Karpas-422 (cell line): Measurements from ENCODE around the gene OR14K1. TPM values are rescaled to one million over a fixed set of nuclear protein-coding genes. Genes with fewer than 3 reads are reported as not detected.
"Not testable (repeated sequence)": the region's sequence is repeated elsewhere in the genome, so short reads cannot be mapped to it uniquely, and the experiment has no call there.

ENCODE experiments used
- DNase-seq: peaks from one replicate; pipeline ENCODE4 v3.0.0-alpha.2; 2015
- H2AFZ ChIP-seq: fragments of 200-600 bp; sonication (generic); 2 replicates; pipeline ENCODE4 v1.6.1; 2014; ENCODE audit warnings: antibody characterized with exemption, low read length, mixed read lengths
- H3K27ac ChIP-seq: fragments of 200-600 bp; sonication (generic); 2 replicates; pipeline ENCODE4 v1.5.1; 2014; ENCODE audit warnings: mild to moderate bottlenecking, low read length, moderate library complexity
- H3K27me3 ChIP-seq: fragments of 200-600 bp; sonication (generic); 2 replicates; pipeline ENCODE4 v1.6.1; 2014; ENCODE audit warnings: low read length, mixed read lengths
- H3K36me3 ChIP-seq: fragments of 200-600 bp; sonication (generic); 2 replicates; pipeline ENCODE4 v1.6.1; 2014; ENCODE audit warnings: low read length, mixed read lengths; ENCODE audit not compliant: insufficient read depth
- H3K4me1 ChIP-seq: fragments of 200-600 bp; sonication (generic); 2 replicates; pipeline ENCODE4 v1.6.1; 2014; ENCODE audit warnings: mild to moderate bottlenecking, low read length, mixed read lengths
- H3K4me2 ChIP-seq: fragments of 200-600 bp; sonication (generic); 2 replicates; pipeline ENCODE4 v1.6.1; 2014; ENCODE audit warnings: low read length, low read depth, mild to moderate bottlenecking; ENCODE audit not compliant: poor library complexity, severe bottlenecking
- H3K4me3 ChIP-seq: fragments of 200-600 bp; sonication (generic); 2 replicates; pipeline ENCODE4 v1.5.1; 2014; ENCODE audit warnings: mild to moderate bottlenecking, antibody characterized with exemption, low read length, mixed read lengths
- H3K79me2 ChIP-seq: fragments of 200-600 bp; sonication (generic); 2 replicates; pipeline ENCODE4 v1.6.1; 2014; ENCODE audit warnings: mild to moderate bottlenecking, low read length, mixed read lengths
- H3K9ac ChIP-seq: fragments of 200-600 bp; sonication (generic); 2 replicates; pipeline ENCODE4 v1.6.0; 2014; ENCODE audit warnings: low read length
- H3K9me2 ChIP-seq: fragments of 200-600 bp; sonication (generic), shearing (Covaris generic); replicated peaks from 2 replicates; pipeline ENCODE4 v1.6.0; 2014; ENCODE audit warnings: mild to moderate bottlenecking, low read length, moderate library complexity; ENCODE audit not compliant: insufficient read depth
- H3K9me3 ChIP-seq: fragments of 300-700, 200-600 bp; sonication (generic); 2 replicates; pipeline ENCODE4 v1.6.1; 2014; ENCODE audit warnings: low read length, mixed read lengths
- H4K20me1 ChIP-seq: fragments of 200-600 bp; sonication (generic); 2 replicates; pipeline ENCODE4 v1.6.1; 2014; ENCODE audit warnings: mild to moderate bottlenecking, antibody characterized with exemption, low read length, low read depth; ENCODE audit not compliant: insufficient read depth
- total RNA-seq: library from RNA; depleted of rRNA; stranded (reverse); fragments of >200 nt; shearing (Covaris generic); gene quantifications from 2 replicates; pipeline ENCODE4 v1.2.3, GENCODE V29; 2014; ENCODE audit warnings: low replicate concordance

OR14K1 gene
- total RNA-seq, 1 experiment from 2014 or later: not detected

DNA sequence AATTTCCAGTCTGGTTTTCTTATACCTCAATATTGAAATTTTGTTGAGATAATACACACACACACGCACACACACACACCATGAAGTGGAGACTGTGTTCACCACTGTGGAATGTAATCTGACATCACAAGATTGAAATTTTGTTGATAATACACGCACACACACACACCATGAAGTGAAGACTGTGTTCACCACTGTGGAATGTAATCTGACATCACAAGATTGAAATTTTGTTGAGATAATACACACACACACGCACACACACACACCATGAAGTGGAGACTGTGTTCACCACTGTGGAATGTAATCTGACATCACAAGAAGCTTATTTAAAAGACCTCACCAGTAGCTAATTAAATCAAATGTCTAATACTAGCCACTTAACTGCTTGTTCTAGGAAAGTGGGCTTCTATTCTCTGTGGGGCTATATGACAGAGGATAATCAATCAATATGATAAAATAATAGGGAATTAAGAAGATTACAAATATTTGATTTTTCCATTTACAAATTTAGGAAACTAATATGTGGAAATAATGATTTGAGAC is 3.9 kb downstream of the OR14K1 start:
- H3K36me3 ChIP-seq, H2AFZ ChIP-seq, H4K20me1 ChIP-seq, H3K9me3 ChIP-seq, DNase-seq, H3K4me3 ChIP-seq, H3K27me3 ChIP-seq, H3K9ac ChIP-seq, H3K79me2 ChIP-seq, H3K4me2 ChIP-seq, H3K4me1 ChIP-seq, H3K27ac ChIP-seq, H3K9me2 ChIP-seq: not testable (repeated sequence)

DNA sequence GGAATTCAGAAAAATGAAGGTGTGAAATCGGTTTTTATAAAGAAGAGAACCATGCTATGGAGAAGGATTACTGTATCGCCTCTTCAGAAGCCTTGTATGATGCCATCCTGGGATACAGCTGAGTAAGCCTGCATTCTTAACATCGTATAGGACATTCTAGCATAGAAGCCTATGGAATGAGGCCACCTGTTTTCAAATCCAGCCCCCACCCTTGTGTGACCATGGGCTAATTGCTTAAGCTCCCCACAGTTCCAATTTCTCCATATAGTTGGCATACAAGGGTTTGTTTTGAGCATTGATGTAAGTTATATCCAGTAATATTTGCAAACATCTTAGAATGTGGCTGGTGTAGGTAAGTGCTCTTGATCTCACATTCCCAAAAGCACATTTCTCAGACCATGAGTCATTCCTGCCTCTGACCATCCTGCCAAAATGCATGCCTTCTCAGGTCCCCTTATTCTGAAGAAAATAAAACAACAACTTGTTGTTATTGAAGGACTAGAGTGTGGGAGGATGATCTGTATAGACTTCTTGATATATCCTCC is 8.0 kb downstream of the OR14K1 start:
- Histone ChIP-seq H3K9me3 (peaks cover 4% of the 10 kb centered on the region), H3K79me2 (no peaks in the 10 kb centered on the region), H3K4me1 (no peaks in the 10 kb centered on the region), H3K4me2 (no peak overlapping the region), H3K36me3 (no peaks in the 10 kb centered on the region; the same call in 1 of the 2 replicates), H3K27ac (no peak overlapping the region), H3K9me2 (no peaks in the 10 kb centered on the region), H3K27me3 (no peaks in the 10 kb centered on the region), H2AFZ (no peak overlapping the region), H4K20me1 (no peaks in the 10 kb centered on the region), H3K9ac (no peak overlapping the region), H3K4me3 (no peak overlapping the region)
- DNase-seq: no peak

DNA sequence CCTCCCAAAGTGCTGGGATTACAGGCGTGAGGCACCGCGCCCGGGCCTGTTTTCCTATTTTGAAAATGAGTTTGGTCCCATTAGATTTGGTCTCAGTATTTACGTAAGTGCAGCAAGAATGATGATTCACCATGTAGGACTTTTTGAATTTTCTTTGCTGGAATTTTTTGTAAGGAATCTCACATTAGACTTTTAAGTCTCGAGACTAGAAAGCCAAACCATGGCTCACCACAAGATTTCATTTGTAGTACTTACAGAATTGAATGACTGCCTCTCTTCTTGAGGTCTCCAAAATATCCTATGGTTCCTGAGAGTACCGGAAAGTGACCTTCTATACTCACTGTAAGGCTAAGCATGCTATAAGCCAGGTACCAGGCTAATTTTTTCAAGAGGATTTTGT is 9.2 kb downstream of the OR14K1 start:
- Histone ChIP-seq H3K9ac (no peak overlapping the region), H3K4me1 (no peaks in the 10 kb centered on the region), H3K79me2 (no peaks in the 10 kb centered on the region), H2AFZ (no peak overlapping the region), H3K9me2 (no peaks in the 10 kb centered on the region), H4K20me1 (no peaks in the 10 kb centered on the region), H3K9me3 (peaks cover 4% of the 10 kb centered on the region), H3K27me3 (no peaks in the 10 kb centered on the region), H3K36me3 (no peaks in the 10 kb centered on the region; the same call in 1 of the 2 replicates), H3K4me2 (no peak overlapping the region), H3K4me3 (no peak overlapping the region), H3K27ac (no peak overlapping the region)
- no peak for DNase-seq

DNA sequence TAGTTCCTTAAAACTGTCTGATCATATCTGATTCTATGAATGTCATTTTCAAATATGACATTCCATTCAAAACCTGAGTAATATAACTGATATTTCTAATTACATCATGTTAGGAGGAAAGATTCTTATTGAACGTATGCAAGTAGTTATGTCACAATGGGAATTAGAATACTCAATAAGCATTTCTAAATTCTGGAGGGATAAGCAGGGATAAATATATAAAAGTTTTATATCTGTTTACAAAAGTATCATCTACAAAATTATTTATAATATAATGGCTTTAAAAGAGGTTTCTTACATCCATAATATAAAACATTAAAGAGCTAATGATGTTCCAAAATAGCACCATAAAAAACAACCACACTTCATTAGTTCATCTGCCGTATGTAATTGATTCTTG is 9.6 kb downstream of the OR14K1 start, which contains the start of gene OR14A2:
OR14A2 (minus strand) TSS at position 101 of the 400 bp plus-strand sequence.
- Histone ChIP-seq H3K9me3 (peaks cover 4% of the 10 kb centered on the region), H3K36me3 (no peaks in the 10 kb centered on the region; the same call in 1 of the 2 replicates), H3K27me3 (no peaks in the 10 kb centered on the region), H2AFZ (no peak within 1 kb of the TSS), H4K20me1 (no peaks in the 10 kb centered on the region), H3K4me1 (no peaks in the 10 kb centered on the region), H3K27ac (no peak within 1 kb of the TSS), H3K4me2 (no peak within 1 kb of the TSS), H3K4me3 (no peak within 1 kb of the TSS), H3K9me2 (no peaks in the 10 kb centered on the region), H3K9ac (no peak within 1 kb of the TSS), H3K79me2 (no peaks in the 10 kb centered on the region)
- DNase-seq: no peak

DNA sequence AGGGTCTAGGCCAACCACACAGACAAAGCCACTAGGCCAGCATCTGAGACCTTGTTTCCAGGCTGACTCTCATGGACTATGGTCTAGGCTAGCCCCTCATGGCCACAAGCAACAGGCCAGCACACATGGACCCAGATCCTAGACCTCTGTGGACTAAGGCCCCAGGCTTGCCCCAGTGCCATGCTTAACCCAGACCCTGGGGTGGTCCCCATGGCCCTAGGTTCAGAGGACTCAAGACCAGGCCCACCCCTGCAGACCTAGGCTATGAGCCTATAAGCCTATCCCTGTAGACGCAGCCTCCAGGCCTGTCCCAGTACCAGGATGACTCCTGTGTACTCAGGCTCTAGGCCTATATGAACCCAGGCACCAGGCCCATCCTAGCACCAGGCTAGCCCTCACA is 11.5 kb downstream of the OR14K1 start:
- H3K27me3 ChIP-seq: no peaks in the 10 kb centered on the region
- H3K27ac ChIP-seq: no peak overlapping the region
- H3K9me3 ChIP-seq: peaks cover 4% of the 10 kb centered on the region
- H3K9ac ChIP-seq: no peak overlapping the region
- H3K36me3 ChIP-seq: no peaks in the 10 kb centered on the region; the same call in 1 of the 2 replicates
- H3K9me2 ChIP-seq: no peaks in the 10 kb centered on the region
- DNase-seq: no peak
- no peak overlapping the region for H3K4me3 ChIP-seq
- no peaks in the 10 kb centered on the region for H3K79me2 ChIP-seq
- H3K4me2 ChIP-seq: no peak overlapping the region
- H3K4me1 ChIP-seq: no peaks in the 10 kb centered on the region
- H4K20me1 ChIP-seq: no peaks in the 10 kb centered on the region
- H2AFZ ChIP-seq: no peak overlapping the region

GRCh38 chr1:247754311-247754710 is 15.9 kb downstream of the OR14K1 start:
- not testable (repeated sequence) for H3K27ac ChIP-seq, H3K36me3 ChIP-seq, H3K9me3 ChIP-seq, H3K27me3 ChIP-seq, DNase-seq, H3K9ac ChIP-seq, H3K9me2 ChIP-seq, H4K20me1 ChIP-seq, H3K4me3 ChIP-seq, H2AFZ ChIP-seq, H3K4me1 ChIP-seq, H3K4me2 ChIP-seq, H3K79me2 ChIP-seq

DNA sequence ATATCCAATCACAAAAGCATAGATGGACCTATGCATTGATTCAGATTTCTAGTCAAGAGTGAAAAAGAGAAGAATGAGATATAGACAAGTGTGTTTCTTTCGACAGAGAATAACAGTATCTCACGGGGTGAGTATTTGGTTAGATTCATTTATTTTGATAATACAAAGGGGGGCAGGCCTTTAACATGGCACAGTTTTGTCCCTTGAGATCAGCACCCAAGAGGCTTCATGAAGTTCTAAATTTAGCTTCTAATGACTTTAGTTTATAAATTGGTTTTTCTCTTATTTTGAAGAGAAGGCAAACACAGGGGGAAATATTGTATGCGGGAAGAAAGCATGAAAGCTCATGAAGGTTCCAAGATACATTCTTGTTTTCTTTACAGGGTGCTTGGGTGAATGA is 22.0 kb downstream of the OR14K1 start, which contains the start of gene OR1C1:
OR1C1 (minus strand) TSS at position 101 of the 400 bp plus-strand sequence. CDS start 2,150 bp downstream, outside the sequence.
- no peak for DNase-seq
- H3K27ac ChIP-seq: no peak within 1 kb of the TSS

DNA sequence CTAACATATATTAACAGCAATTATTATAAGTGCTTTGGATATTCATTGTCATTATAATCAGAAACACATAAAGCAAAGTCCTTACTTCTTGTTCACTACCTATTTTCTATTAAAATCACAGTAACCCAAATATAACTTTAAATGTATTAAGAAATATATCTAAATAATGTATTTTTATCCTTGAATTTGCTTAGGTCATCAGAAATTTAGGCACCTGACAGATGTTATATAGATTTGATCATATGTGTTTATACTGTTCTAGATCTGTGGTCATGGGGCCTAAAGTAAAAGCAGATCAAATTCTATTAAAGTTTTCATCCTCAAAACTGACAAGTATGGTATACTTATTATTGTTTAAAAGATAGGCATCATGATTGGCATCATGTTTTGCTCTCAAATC is 31.2 kb downstream of the OR14K1 start:
- no peaks in the 10 kb centered on the region for H3K4me1 ChIP-seq
- H4K20me1 ChIP-seq: no peaks in the 10 kb centered on the region
- H3K27me3 ChIP-seq: no peaks in the 10 kb centered on the region
- H2AFZ ChIP-seq: no peak overlapping the region
- H3K27ac ChIP-seq: no peak overlapping the region
- H3K4me2 ChIP-seq: no peak overlapping the region
- no peak overlapping the region for H3K9ac ChIP-seq
- no peaks in the 10 kb centered on the region for H3K9me3 ChIP-seq
- H3K9me2 ChIP-seq: no peaks in the 10 kb centered on the region
- no peak overlapping the region for H3K4me3 ChIP-seq
- no peak for DNase-seq
- H3K36me3 ChIP-seq: no peaks in the 10 kb centered on the region
- no peaks in the 10 kb centered on the region for H3K79me2 ChIP-seq

More for the DNA sequence above, 22.0 kb downstream of the OR14K1 start, which contains the start of gene OR1C1:
- no peaks in the 10 kb centered on the region for H3K9me3 ChIP-seq
- H3K9ac ChIP-seq: no peak within 1 kb of the TSS
- H3K36me3 ChIP-seq: no peaks in the 10 kb centered on the region
- no peaks in the 10 kb centered on the region for H3K79me2 ChIP-seq
- no peaks in the 10 kb centered on the region for H4K20me1 ChIP-seq
- no peaks in the 10 kb centered on the region for H3K4me1 ChIP-seq
- no peak within 1 kb of the TSS for H3K4me3 ChIP-seq
- H3K4me2 ChIP-seq: no peak within 1 kb of the TSS
- no peaks in the 10 kb centered on the region for H3K9me2 ChIP-seq
- H2AFZ ChIP-seq: no peak within 1 kb of the TSS
- H3K27me3 ChIP-seq: no peaks in the 10 kb centered on the region
